ENCODE data around the gene SHISAL1. TPM values are rescaled to one million over a fixed set of nuclear protein-coding genes. Genes with fewer than 3 reads are reported as not detected.

The SHISAL1 gene
- total and polyA plus RNA-seq, 8 donors, result 0.72 to 1.4 (median 0.92) TPM

- no peak for DNase-seq
- no peak for ATAC-seq
- no peak for TF ChIP-seq CTCF (IDR thresholded peaks at IDR 0.05)
- Histone ChIP-seq H3K4me1 (no peaks in the 10 kb centered on the region), H3K4me3 (no peak overlapping the region), H3K36me3 (no peaks in the 10 kb centered on the region), H3K9me3 (peaks cover 0 to 8% of the 10 kb centered on the region in 2 donors), H3K27me3 (peaks cover 0 to 21% of the 10 kb centered on the region in 2 donors), H3K27ac (no peak overlapping the region)
- intact Hi-C loops (cut with DNase I), result no loop called here
These were observed 93.5 kb downstream of the SHISAL1 start for GRCh38 chr22:44219101-44219870.

- Histone ChIP-seq H3K9me3 (peaks cover 0 to 8% of the 10 kb centered on the region in 2 donors), H3K4me3 (no peak overlapping the region), H3K36me3 (no peaks in the 10 kb centered on the region), H3K27me3 (peaks cover 0 to 18% of the 10 kb centered on the region in 2 donors), H3K27ac (no peak overlapping the region), H3K4me1 (no peaks in the 10 kb centered on the region)
- intact Hi-C loops (cut with DNase I), result no loop called here
- no peak for ATAC-seq
- DNase-seq, result no peak
- TF ChIP-seq CTCF (IDR thresholded peaks at IDR 0.05), result no peak
These were observed 94.7 kb downstream of the SHISAL1 start for GRCh38 chr22:44218071-44218470.

GRCh38 chr22:44217346-44217745, 95.4 kb downstream of the SHISAL1 start:
- DNase-seq (no peak), ATAC-seq (no peak)
- no peak overlapping the region for H3K27ac ChIP-seq
- H3K9me3 ChIP-seq, result peaks cover 0 to 8% of the 10 kb centered on the region in 2 donors
- H3K4me1 ChIP-seq, result no peaks in the 10 kb centered on the region
- H3K27me3 ChIP-seq, result peaks cover 0 to 18% of the 10 kb centered on the region in 2 donors
- H3K4me3 ChIP-seq, result no peak overlapping the region
- TF ChIP-seq CTCF (IDR thresholded peaks at IDR 0.05), result no peak
- intact Hi-C loops (cut with DNase I), result no loop called here
- no peaks in the 10 kb centered on the region for H3K36me3 ChIP-seq

- H3K36me3 ChIP-seq, result no peaks in the 10 kb centered on the region
- peaks cover 0 to 4% of the 10 kb centered on the region in 2 donors for H3K27me3 ChIP-seq
- no peak for DNase-seq
- peaks cover 0 to 8% of the 10 kb centered on the region in 2 donors for H3K9me3 ChIP-seq
- TF ChIP-seq CTCF (IDR thresholded peaks at IDR 0.05), result no peak
- no peaks in the 10 kb centered on the region for H3K4me1 ChIP-seq
- ATAC-seq, result no peak
- no peak overlapping the region for H3K27ac ChIP-seq
- intact Hi-C loops (cut with DNase I), result no loop called here
- H3K4me3 ChIP-seq, result no peak overlapping the region
These were observed 97.5 kb downstream of the SHISAL1 start for GRCh38 chr22:44215287-44215686.

GRCh38 chr22:44214764-44215163, 98.0 kb downstream of the SHISAL1 start:
- intact Hi-C loops (cut with DNase I), result no loop called here
- no peak for ATAC-seq
- Histone ChIP-seq H3K4me1 (no peaks in the 10 kb centered on the region), H3K27me3 (no peaks in the 10 kb centered on the region), H3K36me3 (no peaks in the 10 kb centered on the region), H3K27ac (no peak overlapping the region), H3K4me3 (no peak overlapping the region), H3K9me3 (peaks cover 0 to 8% of the 10 kb centered on the region in 2 donors)
- TF ChIP-seq CTCF (IDR thresholded peaks at IDR 0.05), result no peak
- no peak for DNase-seq
